ENCODE data around the gene PRMT1.

- TF ChIP-seq CTCF (conservative IDR thresholded peaks at IDR 0.05) (no peak), ZFX (IDR thresholded peaks at IDR 0.05) (no peak)
Observed at GRCh38 chr19:49655570-49656455, 21.3 kb upstream of the PRMT1 start.
